ENCODE data around the gene SFTPD. TPM values are rescaled to one million over a fixed set of nuclear protein-coding genes. Genes with fewer than 3 reads are reported as not detected.
A peak's percentile ranks its signal among the peaks of the same experiment; 100 is the strongest.

The SFTPD gene
- total and polyA plus RNA-seq, 10 of the 15 experiments (the other 5 are each of a cell fraction or from before 2014, with no cell fraction given) = 0.31 TPM; not detected in 9

DNA sequence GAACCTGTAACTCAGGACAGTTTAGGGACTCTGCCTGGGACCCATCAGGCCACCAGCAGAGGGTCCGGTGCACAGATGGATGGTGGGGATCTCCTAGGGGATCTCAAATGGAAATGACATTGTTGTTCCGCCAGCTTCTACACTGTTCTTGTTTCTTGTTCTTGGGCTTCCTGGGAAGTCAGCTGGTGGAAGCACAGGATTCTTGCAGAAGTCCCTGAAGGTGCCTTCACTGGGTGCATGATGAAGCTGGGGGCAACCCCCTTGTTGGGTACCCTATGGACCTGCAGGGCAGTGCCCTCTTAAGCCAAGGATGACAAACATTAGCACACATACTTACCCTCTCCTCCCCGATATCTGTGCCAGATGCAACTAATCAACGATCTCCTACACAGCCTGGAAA, 18.6 kb downstream of the SFTPD start:
- no peaks in the 10 kb centered on the region for H3K79me2 ChIP-seq (ENCODE audit: control insufficient read depth, insufficient read depth, low read length)
- H3K4me1 ChIP-seq (ENCODE audit: control insufficient read depth, insufficient read depth, low read length) = no peaks in the 10 kb centered on the region
- no peak for DNase-seq (ENCODE audit: low read depth, low spot score)
- ChIA-PET CTCF (interaction anchor here (1.1 to 2.6 kb wide), 4 partner anchors 12 to 423 kb away, joined by 3 to 7 read pairs (median 3); no protein-coding TSS in a partner anchor), POLR2A (no interaction called here), SMC1A (ENCODE audit: uncharacterized antibody, unreplicated experiment) (interaction anchor here (0.6 kb wide), 1 partner anchor 383 kb away, joined by 3 read pairs; no protein-coding TSS in a partner anchor), RAD21 (ENCODE audit: unreplicated experiment) (no interaction called here)
- ATAC-seq = no peak
- H3K36me3 ChIP-seq (ENCODE audit: control insufficient read depth in 2 of 2, insufficient read depth in 2 of 2, low read length in 1 of 2) = no peaks in the 10 kb centered on the region
- FAIRE-seq = no peak
- no peak overlapping the region for H2AFZ ChIP-seq (ENCODE audit: control insufficient read depth, low read depth, low read length)
- no peaks in the 10 kb centered on the region for H4K20me1 ChIP-seq (ENCODE audit: control insufficient read depth, insufficient read depth)
- H3K9ac ChIP-seq (ENCODE audit: control insufficient read depth, insufficient read depth, low read length) = no peak overlapping the region
- no peak overlapping the region for H3K4me3 ChIP-seq
- H3K27me3 ChIP-seq (replicated peaks in 1 of 2; ENCODE audit: control insufficient read depth in 2 of 2, insufficient read depth in 2 of 2, low read length in 1 of 2) = no peaks in the 10 kb centered on the region; a peak in 2 of 4 replicates
- WGBS (ENCODE audit: insufficient coverage, insufficient replicate concordance, low lambda C conversion rate, missing lambda C conversion rate) = 45% methylated on average over 4 of the region's 4 CpGs
- BruUV-seq (replicated peaks) = no TSS peak
- intact Hi-C loops (cut with micrococcal nuclease; ENCODE audit: unreplicated experiment) = no loop called here
- no peak overlapping the region for H3K27ac ChIP-seq (ENCODE audit: control insufficient read depth, insufficient read depth)
- no peak overlapping the region for H3K4me2 ChIP-seq (ENCODE audit: control insufficient read depth, insufficient read depth)
- TF ChIP-seq, protein P1, sequence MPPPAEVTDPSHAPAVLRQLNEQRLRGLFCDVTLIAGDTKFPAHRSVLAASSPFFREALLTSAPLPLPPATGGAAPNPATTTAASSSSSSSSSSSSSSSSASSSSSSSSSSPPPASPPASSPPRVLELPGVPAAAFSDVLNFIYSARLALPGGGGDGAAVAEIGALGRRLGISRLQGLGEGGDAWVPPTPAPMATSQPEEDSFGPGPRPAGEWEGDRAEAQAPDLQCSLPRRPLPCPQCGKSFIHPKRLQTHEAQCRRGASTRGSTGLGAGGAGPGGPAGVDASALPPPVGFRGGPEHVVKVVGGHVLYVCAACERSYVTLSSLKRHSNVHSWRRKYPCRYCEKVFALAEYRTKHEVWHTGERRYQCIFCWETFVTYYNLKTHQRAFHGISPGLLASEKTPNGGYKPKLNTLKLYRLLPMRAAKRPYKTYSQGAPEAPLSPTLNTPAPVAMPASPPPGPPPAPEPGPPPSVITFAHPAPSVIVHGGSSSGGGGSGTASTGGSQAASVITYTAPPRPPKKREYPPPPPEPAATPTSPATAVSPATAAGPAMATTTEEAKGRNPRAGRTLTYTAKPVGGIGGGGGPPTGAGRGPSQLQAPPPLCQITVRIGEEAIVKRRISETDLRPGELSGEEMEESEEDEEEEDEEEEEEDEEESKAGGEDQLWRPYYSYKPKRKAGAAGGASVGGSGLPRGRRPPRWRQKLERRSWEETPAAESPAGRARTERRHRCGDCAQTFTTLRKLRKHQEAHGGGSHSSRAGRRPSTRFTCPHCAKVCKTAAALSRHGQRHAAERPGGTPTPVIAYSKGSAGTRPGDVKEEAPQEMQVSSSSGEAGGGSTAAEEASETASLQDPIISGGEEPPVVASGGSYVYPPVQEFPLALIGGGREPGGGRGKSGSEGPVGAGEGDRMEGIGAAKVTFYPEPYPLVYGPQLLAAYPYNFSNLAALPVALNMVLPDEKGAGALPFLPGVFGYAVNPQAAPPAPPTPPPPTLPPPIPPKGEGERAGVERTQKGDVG (CRISPR knock-in tag; IDR thresholded peaks at IDR 0.05) = no peak
- TF ChIP-seq SUZ12 (IDR thresholded peaks at IDR 0.05; ENCODE audit: unreplicated experiment) = no peak
- in situ Hi-C loops (cut with MboI) = loop anchor here (25.0 kb wide), 1 partner anchor 143 kb away; no protein-coding TSS in a partner anchor
- H3K9me3 ChIP-seq (replicated peaks; ENCODE audit: control insufficient read depth, insufficient read depth, low read length) = no peaks in the 10 kb centered on the region

DNA sequence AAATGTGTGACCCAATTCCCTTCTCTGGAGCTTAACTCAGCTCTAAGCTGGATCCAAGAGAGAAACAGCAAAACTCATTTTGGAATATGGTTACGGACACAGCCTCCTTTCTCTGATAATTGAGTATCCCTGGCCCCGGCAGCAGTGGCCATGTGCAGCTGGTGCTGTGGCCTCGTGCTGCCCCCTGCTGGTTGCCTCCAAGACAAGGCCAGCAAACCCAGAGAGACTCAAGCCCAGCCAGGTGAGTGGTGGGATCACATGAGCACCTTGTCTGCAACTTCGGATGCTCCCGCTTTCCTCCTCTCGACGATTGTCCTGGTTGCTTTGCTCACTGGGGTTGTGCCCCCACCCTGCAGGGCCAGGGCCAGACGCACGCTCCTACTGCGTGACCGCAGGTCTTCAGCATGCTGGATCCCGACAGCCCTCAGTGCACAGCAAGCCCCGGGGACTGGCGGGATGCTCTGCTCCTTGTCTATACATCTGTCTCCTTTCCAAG, 19.4 kb downstream of the SFTPD start:
- no peak for DNase-seq (ENCODE audit: low read depth, low spot score)
- no peak for TF ChIP-seq POLR2AphosphoS5 (IDR thresholded peaks at IDR 0.05; ENCODE audit: low read length)
- TF ChIP-seq HCFC1 (IDR thresholded peaks at IDR 0.05; ENCODE audit: low read length) = no peak
- TF ChIP-seq, protein P2, sequence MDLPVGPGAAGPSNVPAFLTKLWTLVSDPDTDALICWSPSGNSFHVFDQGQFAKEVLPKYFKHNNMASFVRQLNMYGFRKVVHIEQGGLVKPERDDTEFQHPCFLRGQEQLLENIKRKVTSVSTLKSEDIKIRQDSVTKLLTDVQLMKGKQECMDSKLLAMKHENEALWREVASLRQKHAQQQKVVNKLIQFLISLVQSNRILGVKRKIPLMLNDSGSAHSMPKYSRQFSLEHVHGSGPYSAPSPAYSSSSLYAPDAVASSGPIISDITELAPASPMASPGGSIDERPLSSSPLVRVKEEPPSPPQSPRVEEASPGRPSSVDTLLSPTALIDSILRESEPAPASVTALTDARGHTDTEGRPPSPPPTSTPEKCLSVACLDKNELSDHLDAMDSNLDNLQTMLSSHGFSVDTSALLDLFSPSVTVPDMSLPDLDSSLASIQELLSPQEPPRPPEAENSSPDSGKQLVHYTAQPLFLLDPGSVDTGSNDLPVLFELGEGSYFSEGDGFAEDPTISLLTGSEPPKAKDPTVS (IDR thresholded peaks at IDR 0.05; ENCODE audit: low read depth, low read length) = no peak
- no peak for TF ChIP-seq ATF7 (IDR thresholded peaks at IDR 0.05; ENCODE audit: low read depth)
- no peak for TF ChIP-seq YBX1 (IDR thresholded peaks at IDR 0.05)
- peak; percentile 98 for TF ChIP-seq SMC3 (IDR thresholded peaks at IDR 0.05; ENCODE audit: borderline replicate concordance, low read length)
- no peak for TF ChIP-seq PAX8 (IDR thresholded peaks at IDR 0.05)
- TF ChIP-seq YY1 (IDR thresholded peaks at IDR 0.05; ENCODE audit: low read depth, low read length) = peak; percentile 85

More for the DNA sequence above, 19.4 kb downstream of the SFTPD start:
- no peak overlapping the region for H2AFZ ChIP-seq (ENCODE audit: control insufficient read depth, low read depth, low read length)
- in situ Hi-C loops (cut with MboI) = loop anchor here (5.0 to 25.0 kb wide), 2 partner anchors 142 to 367 kb away; partner anchors contain the start of gene SFTPA2
- H4K20me1 ChIP-seq (ENCODE audit: control insufficient read depth, insufficient read depth) = no peaks in the 10 kb centered on the region
- H3K4me2 ChIP-seq (ENCODE audit: control insufficient read depth, insufficient read depth) = no peak overlapping the region
- ChIA-PET CTCF (interaction anchor here (0.7 to 2.6 kb wide), 8 partner anchors 9 to 422 kb away, joined by 3 to 7 read pairs (median 3); no protein-coding TSS in a partner anchor), POLR2A (no interaction called here), RAD21 (ENCODE audit: unreplicated experiment) (no interaction called here), SMC1A (ENCODE audit: uncharacterized antibody, unreplicated experiment) (interaction anchor here (1.2 kb wide), 1 partner anchor 11 kb away, joined by 4 read pairs; no protein-coding TSS in a partner anchor)
- H3K4me1 ChIP-seq (ENCODE audit: control insufficient read depth, insufficient read depth, low read length) = no peaks in the 10 kb centered on the region
- H3K79me2 ChIP-seq (ENCODE audit: control insufficient read depth, insufficient read depth, low read length) = no peaks in the 10 kb centered on the region
- 24% methylated on average over 14 of the region's 14 CpGs for WGBS (ENCODE audit: insufficient coverage, insufficient replicate concordance, low lambda C conversion rate, missing lambda C conversion rate)
- no TSS peak for BruUV-seq (replicated peaks)
- no peak overlapping the region for H3K9ac ChIP-seq (ENCODE audit: control insufficient read depth, insufficient read depth, low read length)
- H3K27me3 ChIP-seq (replicated peaks in 1 of 2; ENCODE audit: control insufficient read depth in 2 of 2, insufficient read depth in 2 of 2, low read length in 1 of 2) = no peaks in the 10 kb centered on the region; a peak in 2 of 4 replicates
- intact Hi-C loops (cut with micrococcal nuclease; ENCODE audit: unreplicated experiment) = loop anchor here (1.0 to 2.0 kb wide), 3 partner anchors 151 to 391 kb away; no protein-coding TSS in a partner anchor
- no peak overlapping the region for H3K4me3 ChIP-seq
- peak; percentile 99 for ATAC-seq
- no peaks in the 10 kb centered on the region for H3K9me3 ChIP-seq (replicated peaks; ENCODE audit: control insufficient read depth, insufficient read depth, low read length)
- no peaks in the 10 kb centered on the region for H3K36me3 ChIP-seq (ENCODE audit: control insufficient read depth in 2 of 2, insufficient read depth in 2 of 2, low read length in 1 of 2)
- FAIRE-seq = peak; percentile 7
- no peak overlapping the region for H3K27ac ChIP-seq (ENCODE audit: control insufficient read depth, insufficient read depth)
